Thyroid gland (tissue), 4 donors: ENCODE results near the gene MKNK2. TPM values are rescaled to one million over a fixed set of nuclear protein-coding genes. Genes with fewer than 3 reads are reported as not detected.
A peak's percentile ranks its signal among the peaks of the same experiment; 100 is the strongest.

Source experiments
- DNase-seq, 2 donors: peaks; one replicate each; pipeline ENCODE4 v3.0.0-alpha.2; 2019
- H3K27ac ChIP-seq, 3 donors: fragments of 200-600 bp; sonication (generic); 1 replicate in 2 of 3; 2 replicates in 1 of 3; pipeline ENCODE4 v1.5.1; 2016 to 2019; ENCODE audit warnings: mild to moderate bottlenecking in 1 of 3, moderate library complexity in 1 of 3
- H3K27me3 ChIP-seq: fragments of 200-600 bp; sonication (generic); one replicate; pipeline ENCODE4 v1.5.1; 2019
- H3K36me3 ChIP-seq, 2 donors: fragments of 200-600 bp; sonication (generic); one replicate each; pipeline ENCODE4 v1.5.1; 2016 to 2019
- H3K4me1 ChIP-seq, 2 donors: fragments of 200-600 bp; sonication (generic); one replicate each; pipeline ENCODE4 v1.5.1; 2017 to 2019
- H3K4me3 ChIP-seq, 3 donors: fragments of 200-600 bp; sonication (generic); replicated peaks in 1 of 3; 1 replicate in 2 of 3; 2 replicates in 1 of 3; pipeline ENCODE4 v1.5.1; 2016; ENCODE audit warnings: mild to moderate bottlenecking in 1 of 3
- H3K9me3 ChIP-seq: fragments of 200-600 bp; sonication (generic); one replicate; pipeline ENCODE4 v1.5.1; 2017
- POLR2A ChIP-seq, 2 donors: fragments of 450-650 bp; IDR thresholded peaks; one replicate each; pipeline ENCODE4 v1.6.1; 2017; ENCODE audit warnings: antibody characterized with exemption in 2 of 2, mild to moderate bottlenecking in 2 of 2, moderate library complexity in 1 of 2
- WGBS, 2 donors: methylation state at CpG; one replicate each; pipeline ENCODE4 v1.1.5; 2017; 5-methylcytosine and 5-hydroxymethylcytosine counted together
- intact Hi-C: fragments of 100-400 bp; cut with DNase I; formaldehyde crosslinking; loops from one replicate; pipeline ENCODE4 v1.15.1; 2023
- total RNA-seq, 4 donors: library from RNA; depleted of rRNA; stranded (reverse); fragments of >200 nt; gene quantifications; one replicate each; pipeline ENCODE4 v1.2.3, GENCODE V29; 2016
- TF ChIP-seq, protein P1 (sequence below), 6 experiments: fragments of 200-600 bp in 3 of 6; fragments of 450-650 bp in 3 of 6; sonication (generic) in 3 of 6; IDR thresholded peaks; one replicate each; pipeline ENCODE4 v1.5.1; 2016 to 2019; ENCODE audit warnings: antibody characterized with exemption in 6 of 6, mild to moderate bottlenecking in 2 of 6, inconsistent platforms in 1 of 6, moderate library complexity in 1 of 6

The MKNK2 gene
- total RNA-seq, 4 donors from 2014 or later = 106 to 161 (median 123) TPM

DNA sequence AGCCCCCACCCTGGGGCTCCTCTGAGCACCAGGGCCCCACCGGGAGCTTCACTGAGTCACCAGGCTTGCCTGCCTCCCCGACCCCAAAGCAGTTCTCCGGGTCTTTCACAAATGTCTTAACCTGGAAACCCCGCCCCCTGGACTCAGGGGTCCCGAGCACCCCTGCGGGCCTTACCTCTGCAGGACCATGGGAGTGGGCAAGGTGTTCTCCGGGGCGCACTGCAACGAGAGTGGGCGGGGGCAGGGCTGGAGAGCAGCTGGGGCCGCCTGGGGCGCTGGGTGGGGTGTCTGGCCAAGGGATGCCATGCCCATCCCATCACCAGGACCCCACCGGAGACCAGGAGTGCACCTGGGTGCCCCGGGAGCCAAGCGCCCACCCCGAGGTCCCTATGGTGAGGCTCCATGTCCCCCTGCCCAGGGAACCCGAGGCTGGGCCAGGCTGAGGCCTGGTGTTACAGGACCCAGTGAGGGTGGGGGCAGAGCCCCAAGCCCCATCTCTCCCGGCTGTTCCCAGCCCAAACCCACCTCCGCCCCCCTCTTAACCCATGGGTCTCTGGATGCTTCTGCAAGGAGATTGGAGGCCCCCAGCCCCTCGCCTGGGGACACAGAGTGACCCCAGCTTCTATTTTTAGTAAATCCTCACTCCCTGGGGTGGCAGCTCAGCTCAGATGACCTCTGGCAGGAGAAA lies 10.9 kb downstream of the MKNK2 start:
- Histone ChIP-seq H3K9me3 (no peaks in the 10 kb centered on the region), H3K4me3 (no peak overlapping the region), H3K27me3 (no peaks in the 10 kb centered on the region), H3K4me1 (peaks cover 43 to 60% of the 10 kb centered on the region in 2 donors), H3K27ac (peak overlapping the region in 2 of 3 donors; percentile 85 to 97), H3K36me3 (peaks cover 50 to 54% of the 10 kb centered on the region in 2 donors)
- TF ChIP-seq, protein P1, sequence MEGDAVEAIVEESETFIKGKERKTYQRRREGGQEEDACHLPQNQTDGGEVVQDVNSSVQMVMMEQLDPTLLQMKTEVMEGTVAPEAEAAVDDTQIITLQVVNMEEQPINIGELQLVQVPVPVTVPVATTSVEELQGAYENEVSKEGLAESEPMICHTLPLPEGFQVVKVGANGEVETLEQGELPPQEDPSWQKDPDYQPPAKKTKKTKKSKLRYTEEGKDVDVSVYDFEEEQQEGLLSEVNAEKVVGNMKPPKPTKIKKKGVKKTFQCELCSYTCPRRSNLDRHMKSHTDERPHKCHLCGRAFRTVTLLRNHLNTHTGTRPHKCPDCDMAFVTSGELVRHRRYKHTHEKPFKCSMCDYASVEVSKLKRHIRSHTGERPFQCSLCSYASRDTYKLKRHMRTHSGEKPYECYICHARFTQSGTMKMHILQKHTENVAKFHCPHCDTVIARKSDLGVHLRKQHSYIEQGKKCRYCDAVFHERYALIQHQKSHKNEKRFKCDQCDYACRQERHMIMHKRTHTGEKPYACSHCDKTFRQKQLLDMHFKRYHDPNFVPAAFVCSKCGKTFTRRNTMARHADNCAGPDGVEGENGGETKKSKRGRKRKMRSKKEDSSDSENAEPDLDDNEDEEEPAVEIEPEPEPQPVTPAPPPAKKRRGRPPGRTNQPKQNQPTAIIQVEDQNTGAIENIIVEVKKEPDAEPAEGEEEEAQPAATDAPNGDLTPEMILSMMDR (IDR thresholded peaks at IDR 0.05) = no peak
- no peak for TF ChIP-seq POLR2A (IDR thresholded peaks at IDR 0.05)
- DNase-seq = peak in 1 of 2 donors; percentile 6
- intact Hi-C loops = no loop called here
- WGBS, 2 donors = 93 to 96% methylated on average over 3 to 9 of the region's 20 CpGs

GRCh38 chr19:2039089-2039958 lies 11.7 kb downstream of the MKNK2 start:
- TF ChIP-seq, protein P1 (IDR thresholded peaks at IDR 0.05) = no peak
- no peak for TF ChIP-seq POLR2A (IDR thresholded peaks at IDR 0.05)
- peak in 1 of 2 donors; percentile 11 for DNase-seq
- WGBS, 2 donors = 88 to 92% methylated on average over 15 to 18 of the region's 30 CpGs
- H3K4me1 ChIP-seq = peaks cover 38 to 52% of the 10 kb centered on the region in 2 donors
- H3K27me3 ChIP-seq = no peaks in the 10 kb centered on the region
- peaks cover 50 to 52% of the 10 kb centered on the region in 2 donors for H3K36me3 ChIP-seq
- no peak overlapping the region for H3K4me3 ChIP-seq
- H3K27ac ChIP-seq = peak overlapping the region in 1 of 3 donors; percentile 85
- intact Hi-C loops = no loop called here
- no peaks in the 10 kb centered on the region for H3K9me3 ChIP-seq

DNA sequence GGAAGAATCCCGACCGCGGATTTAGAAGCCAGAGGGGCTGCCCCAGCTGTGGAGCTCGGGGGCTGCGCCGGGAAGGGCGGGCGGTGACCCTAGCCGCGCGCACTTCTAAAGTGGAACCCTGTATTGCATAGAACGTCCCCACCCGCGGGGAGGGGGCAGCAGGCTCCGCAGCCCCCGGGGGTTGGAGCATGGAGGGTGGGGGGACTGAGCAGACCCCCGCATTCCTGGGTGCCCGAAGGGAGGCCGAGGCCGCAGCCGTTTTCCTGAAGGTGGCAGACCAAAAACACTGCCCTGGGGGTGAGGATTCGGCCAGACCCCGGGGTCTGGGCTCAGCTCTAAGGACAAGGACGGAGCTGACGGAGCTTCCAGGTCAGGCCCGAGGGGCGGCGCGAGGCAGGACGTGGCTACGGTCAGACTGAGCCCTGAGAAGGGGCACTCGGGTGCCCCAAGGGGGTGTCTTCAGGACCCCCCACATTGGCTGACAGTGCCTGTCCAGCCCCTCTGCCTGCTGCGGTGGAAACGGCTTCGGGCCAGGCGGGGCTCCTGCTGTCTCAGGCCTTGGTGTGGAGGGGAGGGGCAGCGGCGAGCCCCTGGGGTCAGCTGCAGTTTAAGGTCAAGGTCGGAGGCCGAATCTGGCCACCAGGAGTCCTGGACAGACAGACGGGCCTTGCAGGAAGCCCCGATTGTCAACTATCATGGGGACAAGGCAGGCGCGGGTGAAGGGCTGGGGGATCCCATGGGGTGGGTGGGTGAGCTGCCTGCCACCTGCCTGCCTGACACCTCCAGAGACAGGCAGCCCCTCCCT lies 12.6 kb downstream of the MKNK2 start:
- no peak overlapping the region for H3K4me3 ChIP-seq
- DNase-seq = peak in 1 of 2 donors; percentile 6
- TF ChIP-seq, protein P1 (IDR thresholded peaks at IDR 0.05) = no peak
- no peak for TF ChIP-seq POLR2A (IDR thresholded peaks at IDR 0.05)
- H3K27me3 ChIP-seq = no peaks in the 10 kb centered on the region
- 91 to 93% methylated on average over 34 to 44 of the region's 44 CpGs for WGBS, 2 donors
- peaks cover 49 to 51% of the 10 kb centered on the region in 2 donors for H3K36me3 ChIP-seq
- H3K27ac ChIP-seq = peak overlapping the region in 1 of 3 donors; percentile 5
- intact Hi-C loops = no loop called here
- H3K4me1 ChIP-seq = peaks cover 33 to 48% of the 10 kb centered on the region in 2 donors
- H3K9me3 ChIP-seq = no peaks in the 10 kb centered on the region

GRCh38 chr19:2037651-2038255 lies 13.3 kb downstream of the MKNK2 start:
- Histone ChIP-seq H3K4me3 (no peak overlapping the region), H3K9me3 (no peaks in the 10 kb centered on the region), H3K27ac (peak overlapping the region in 2 of 3 donors; percentile 5 to 45), H3K27me3 (no peaks in the 10 kb centered on the region), H3K4me1 (peaks cover 28 to 47% of the 10 kb centered on the region in 2 donors), H3K36me3 (peaks cover 42 to 45% of the 10 kb centered on the region in 2 donors)
- WGBS, 2 donors = 52 to 56% methylated on average over 24 of the region's 24 CpGs
- TF ChIP-seq, protein P1 (IDR thresholded peaks at IDR 0.05) = no peak
- TF ChIP-seq POLR2A (IDR thresholded peaks at IDR 0.05) = no peak
- intact Hi-C loops = no loop called here
- peak; percentile 83 to 88 for DNase-seq
